HepG2 (cell line): Measurements from ENCODE around the gene ZNF783. TPM values are rescaled to one million over a fixed set of nuclear protein-coding genes. Genes with fewer than 3 reads are reported as not detected.

Experiments
- ATAC-seq: fragments of 200-7000 bp; cut with Tn5 transposase; 3 replicates; pipeline ENCODE4 v1.9.1; 2020; ENCODE audit warnings: mild to moderate bottlenecking, moderate library complexity
- BruUV-seq: library from RNA; stranded (reverse); fragments of 400-500 nt; replicated peaks from 2 replicates; lab custom pipeline; 2021; lab: Mats Ljungman, UMichigan
- CTCF ChIA-PET: fragments of 300-600 bp; formaldehyde crosslinking; extraction: SDS; loops from one replicate; lab custom pipeline; 2021; ENCODE audit warnings: low total read pairs, inconsistent platforms, low intra/inter-chr PET ratio; lab: Yijun Ruan, JAX
- POLR2A ChIA-PET: fragments of 350-600 bp; sonication (Branson Sonifier 250); formaldehyde crosslinking; loops from one replicate; lab custom pipeline; 2020; ENCODE audit warnings: antibody characterized with exemption, inconsistent platforms; lab: Yijun Ruan, JAX
- DNase-seq: peaks from one replicate; pipeline ENCODE4 v3.0.0-alpha.2; 2015; ENCODE audit warnings: low spot score
- FAIRE-seq: peaks from 3 replicates; lab custom pipeline; 2011; peaks lifted over from hg19 to GRCh38; lab: Jason Lieb, UNC
- H2AFZ ChIP-seq: one replicate; pipeline ENCODE4 v1.6.1; 2011; ENCODE audit warnings: low read length, inconsistent platforms
- H3K27ac ChIP-seq: fragments of 300-600 bp; 3 replicates; pipeline ENCODE4 v1.8.0; 2011; ENCODE audit warnings: mixed run types, mild to moderate bottlenecking, mixed read lengths, low read length, inconsistent platforms; ENCODE audit not compliant: insufficient read depth; ENCODE audit errors: extremely low read length
- H3K27me3 ChIP-seq, 2 experiments: fragments of 200-600 bp in 1 of 2; 2 replicates in 1 of 2; 3 replicates in 1 of 2; pipeline versions ENCODE4 v1.6.0 to v1.8.0; 2011; ENCODE audit warnings: low read length in 2 of 2, mild to moderate bottlenecking in 2 of 2, moderate library complexity in 2 of 2, inconsistent platforms in 1 of 2; ENCODE audit not compliant: insufficient read depth in 2 of 2, control insufficient read depth in 1 of 2
- H3K36me3 ChIP-seq, 2 experiments: fragments of 200-600 bp in 1 of 2; replicated peaks in 1 of 2; 2 replicates in 1 of 2; 3 replicates in 1 of 2; pipeline versions ENCODE4 v1.5.1 to v1.8.0; 2011; ENCODE audit warnings: low read length in 2 of 2, inconsistent platforms in 1 of 2; ENCODE audit not compliant: insufficient read depth in 2 of 2, control insufficient read depth in 1 of 2
- H3K4me1 ChIP-seq: 2 replicates; pipeline ENCODE4 v1.5.1; 2012; ENCODE audit warnings: low read length, inconsistent platforms; ENCODE audit not compliant: insufficient read depth
- H3K4me2 ChIP-seq: 2 replicates; pipeline ENCODE4 v1.6.0; 2011; ENCODE audit warnings: low read depth, low read length, inconsistent platforms
- H3K4me3 ChIP-seq, 3 experiments: fragments of 200-600 bp in 1 of 3; sonication (generic), shearing (Covaris generic) in 1 of 3; replicated peaks in 1 of 3; 2 replicates each; pipeline ENCODE4 v1.5.1; 2011 to 2016; ENCODE audit warnings: low read length in 3 of 3, inconsistent platforms in 2 of 3, low read depth in 2 of 3, mild to moderate bottlenecking in 2 of 3, control low read depth in 1 of 3, mixed read lengths in 1 of 3; ENCODE audit not compliant: insufficient read depth in 1 of 3
- H3K79me2 ChIP-seq: one replicate; pipeline ENCODE4 v1.6.1; 2011; ENCODE audit warnings: low read length, inconsistent platforms; ENCODE audit not compliant: insufficient read depth
- H3K9ac ChIP-seq: 2 replicates; pipeline ENCODE4 v1.6.0; 2011; ENCODE audit warnings: mild to moderate bottlenecking, low read depth, low read length, inconsistent platforms; ENCODE audit not compliant: insufficient read depth
- H3K9me3 ChIP-seq: 2 replicates; pipeline ENCODE4 v1.5.1; 2012; ENCODE audit warnings: mild to moderate bottlenecking, low read length
- H4K20me1 ChIP-seq: 2 replicates; pipeline ENCODE4 v1.6.0; 2011; ENCODE audit warnings: inconsistent platforms, mild to moderate bottlenecking, low read length, moderate library complexity; ENCODE audit not compliant: insufficient read depth
- ATF3 ChIP-seq: sonication (generic); formaldehyde crosslinking; IDR thresholded peaks from 2 replicates; pipeline ENCODE4 v1.4.0; 2020; ENCODE audit warnings: missing genetic modification reagents
- FOSL1 ChIP-seq: sonication (generic); formaldehyde crosslinking; IDR thresholded peaks from 2 replicates; pipeline ENCODE4 v1.9.0; 2021; ENCODE audit warnings: missing genetic modification reagents, borderline replicate concordance
- FOXK1 ChIP-seq: sonication (generic); formaldehyde crosslinking; IDR thresholded peaks from 2 replicates; pipeline ENCODE4 v1.4.0; 2020; ENCODE audit warnings: low read depth, missing genetic modification reagents, borderline replicate concordance
- HDAC2 ChIP-seq: sonication (generic); formaldehyde crosslinking; IDR thresholded peaks from 2 replicates; pipeline ENCODE4 v1.4.0; 2020; ENCODE audit warnings: missing genetic modification reagents
- HNF1B ChIP-seq: sonication (generic); formaldehyde crosslinking; IDR thresholded peaks from 2 replicates; pipeline ENCODE4 v1.5.1; 2020; ENCODE audit warnings: mild to moderate bottlenecking, moderate library complexity, missing genetic modification reagents
- IRF9 ChIP-seq: sonication (generic); formaldehyde crosslinking; IDR thresholded peaks from 2 replicates; pipeline ENCODE4 v1.8.0; 2022; ENCODE audit warnings: missing genetic modification reagents, mild to moderate bottlenecking, borderline replicate concordance
- KDM1A ChIP-seq: IDR thresholded peaks from 2 replicates; pipeline ENCODE4 v1.6.1; 2016; ENCODE audit warnings: missing compliant biosample characterization
- MAF1 ChIP-seq: sonication (generic); formaldehyde crosslinking; IDR thresholded peaks from 2 replicates; pipeline ENCODE4 v1.5.0; 2020; ENCODE audit warnings: missing genetic modification reagents, borderline replicate concordance
- NBN ChIP-seq: fragments of 450-650 bp; conservative IDR thresholded peaks from 2 replicates; pipeline ENCODE4 v1.6.1; 2017
- RFXAP ChIP-seq: sonication (generic); formaldehyde crosslinking; IDR thresholded peaks from 2 replicates; pipeline ENCODE4 v1.4.0; 2020; ENCODE audit warnings: missing genetic modification reagents, borderline replicate concordance
- ZBTB14 ChIP-seq: sonication (generic); formaldehyde crosslinking; IDR thresholded peaks from 2 replicates; pipeline ENCODE4 v1.4.0; 2020; ENCODE audit warnings: missing genetic modification reagents
- ZBTB25 ChIP-seq: IDR thresholded peaks from 2 replicates; pipeline ENCODE4 v1.6.1; 2018; ENCODE audit warnings: missing genetic modification reagents
- ZFP36L2 ChIP-seq: sonication (generic); formaldehyde crosslinking; IDR thresholded peaks from 2 replicates; pipeline ENCODE4 v1.4.0; 2020; ENCODE audit warnings: missing genetic modification reagents
- ZNF17 ChIP-seq: sonication (generic); formaldehyde crosslinking; IDR thresholded peaks from 2 replicates; pipeline ENCODE4 v1.5.0; 2020; ENCODE audit warnings: mild to moderate bottlenecking, missing genetic modification reagents
- ZNF30 ChIP-seq: sonication (generic); formaldehyde crosslinking; IDR thresholded peaks from 2 replicates; pipeline ENCODE4 v1.5.0; 2020; ENCODE audit warnings: mild to moderate bottlenecking, missing genetic modification reagents
- ZNF7 ChIP-seq: IDR thresholded peaks from 2 replicates; pipeline ENCODE4 v1.6.1; 2016; ENCODE audit warnings: missing biosample characterization, missing genetic modification reagents
- ZNF724P ChIP-seq: sonication (generic); formaldehyde crosslinking; IDR thresholded peaks from 2 replicates; pipeline ENCODE4 v1.8.0; 2022; ENCODE audit warnings: missing genetic modification reagents, borderline replicate concordance
- WGBS: methylation state at CpG from one replicate; pipeline ENCODE4 v1.1.6; 2017; ENCODE audit warnings: low lambda C conversion rate; 5-methylcytosine and 5-hydroxymethylcytosine counted together
- in situ Hi-C: cut with HindIII; loops from 2 replicates; pipeline ENCODE4 v1.10.0; 2017; ENCODE audit warnings: low pct_unique_long_range_greater_than_20kb; ENCODE audit not compliant: extremely low pct_ligation_motif_present
- intact Hi-C: fragments of 100-400 bp; cut with micrococcal nuclease; formaldehyde crosslinking; loops from one replicate; pipeline ENCODE4 v1.10.0; 2022; ENCODE audit not compliant: unreplicated experiment
- polyA plus RNA-seq, 8 experiments: library from polyadenylated mRNA; depleted of rRNA in 3 of 8; stranded (reverse) in 7 of 8; unstranded in 1 of 8; fragments of >200 nt; fragmentation: Illumina TruSeq in 4 of 8; extraction: Trizol in 4 of 8; gene quantifications; 2 replicates each; pipeline versions ENCODE4 v1.2.1 to v1.2.3, GENCODE V29; 2011 to 2016; ENCODE audit warnings: low read depth in 4 of 8, missing spikeins in 1 of 8, mixed read lengths in 1 of 8; ENCODE audit not compliant: insufficient read depth in 1 of 8
- total RNA-seq, 5 experiments: library from RNA; depleted of rRNA; stranded (reverse); fragments of >200 nt; fragmentation: Illumina TruSeq; extraction: Trizol; gene quantifications; 2 replicates each; pipeline ENCODE4 v1.2.3, GENCODE V29; 2016; ENCODE audit warnings: low read depth in 1 of 5

The ZNF783 gene
- total and polyA plus RNA-seq, 2 of the 13 experiments (the other 11 are each of a cell fraction or from before 2014, with no cell fraction given), result 4.1 to 5.2 TPM

- Histone ChIP-seq H3K79me2 (no peaks in the 10 kb centered on the region), H3K4me3 (no peak overlapping the region), H3K9ac (no peak overlapping the region), H3K4me1 (no peaks in the 10 kb centered on the region), H4K20me1 (no peaks in the 10 kb centered on the region), H3K36me3 (no peaks in the 10 kb centered on the region), H3K4me2 (no peak overlapping the region), H2AFZ (no peak overlapping the region), H3K9me3 (no peaks in the 10 kb centered on the region), H3K27ac (no peak overlapping the region), H3K27me3 (0 out of 5 replicates have a peak, but pooled peaks cover 0 to 6% of the 10 kb centered on the region in 2 experiments)
- TF ChIP-seq NBN, result no peak
- no peak for TF ChIP-seq FOSL1 (CRISPR knock-in tag)
- TF ChIP-seq ATF3, result no peak
- TF ChIP-seq ZFP36L2 (CRISPR knock-in tag), result no peak
- no peak for TF ChIP-seq ZBTB25 (CRISPR knock-in tag)
- TF ChIP-seq HNF1B, result no peak
- TF ChIP-seq ZNF724P, result no peak
- no peak for TF ChIP-seq MAF1 (CRISPR knock-in tag)
- TF ChIP-seq RFXAP, result no peak
- no peak for TF ChIP-seq ZBTB14 (CRISPR knock-in tag)
- TF ChIP-seq ZNF7 (CRISPR knock-in tag), result no peak
- TF ChIP-seq FOXK1 (CRISPR knock-in tag), result no peak
- TF ChIP-seq HDAC2, result no peak
- no peak for TF ChIP-seq ZNF17 (CRISPR knock-in tag)
- TF ChIP-seq KDM1A (CRISPR knock-in tag), result no peak
- TF ChIP-seq ZNF30, result no peak
- no peak for TF ChIP-seq IRF9 (CRISPR knock-in tag)
- no TSS peak for BruUV-seq
- in situ Hi-C loops (no loop called here), intact Hi-C loops (no loop called here)
- 0% methylated on average over 2 of the region's 2 CpGs for WGBS
- FAIRE-seq (no peak), DNase-seq (no peak), ATAC-seq (no peak)
- POLR2A ChIA-PET, result no interaction called here
- CTCF ChIA-PET, result no interaction called here
Observed at GRCh38 chr7:149313981-149314380, 52.0 kb downstream of the ZNF783 start.
